Heart left ventricle (tissue), 13 donors: ENCODE results near the gene ANTXRL.
"Not testable (repeated sequence)": the region's sequence is repeated elsewhere in the genome, so short reads cannot be mapped to it uniquely, and the experiment has no call there.

Experiments used
- CTCF ChIP-seq, 12 donors: fragments of 200-600 bp; sonication (generic) in 4 of 12; IDR thresholded peaks; one replicate each; pipeline versions ENCODE4 v1.5.0 to v1.8.0; 2018 to 2022; ENCODE audit warnings: antibody characterized with exemption in 12 of 12, mild to moderate bottlenecking in 5 of 12
- POLR2A ChIP-seq, 2 donors: fragments of 450-650 bp; IDR thresholded peaks; one replicate each; pipeline ENCODE4 v1.6.1; 2017; ENCODE audit warnings: antibody characterized with exemption in 2 of 2, mild to moderate bottlenecking in 2 of 2, moderate library complexity in 2 of 2
- donor health status: ischemic (EF 13 %, LVEDD 7.1; RV severe dilation, severe dysfunction).
- donor health status: DM: no; HTN: yes; CAD: no.
- donor health status: DM: no; HTN: no; CAD: no.
- donor health status: ischemic (EF 25% LVEDD 6.9; RV normal size, moderate dysfunction).
- donor health status: ischemic (EF 25% LVEDD 5.7; RV mildly dilated, moderate dysfunction).
- donor health status: ischemic (EF 35%, LVEDD 5.7; RV mildly dilated, moderate dysfunction).
- donor health status: nonischemic (EF 11% LVEDD 7.7; RV severe dilation, severe dysfunction).
- donor health status: DM: yes; HTN: yes; CAD: no.
- donor health status: PGD.
- donor health status: ischemic (EF 29% LVEDD 5.4; RV normal size, mild dysfunction).
- donor health status: nonischemic (EF 23%, LVEDD 6.1; RV moderate dilation, normal function).

DNA sequence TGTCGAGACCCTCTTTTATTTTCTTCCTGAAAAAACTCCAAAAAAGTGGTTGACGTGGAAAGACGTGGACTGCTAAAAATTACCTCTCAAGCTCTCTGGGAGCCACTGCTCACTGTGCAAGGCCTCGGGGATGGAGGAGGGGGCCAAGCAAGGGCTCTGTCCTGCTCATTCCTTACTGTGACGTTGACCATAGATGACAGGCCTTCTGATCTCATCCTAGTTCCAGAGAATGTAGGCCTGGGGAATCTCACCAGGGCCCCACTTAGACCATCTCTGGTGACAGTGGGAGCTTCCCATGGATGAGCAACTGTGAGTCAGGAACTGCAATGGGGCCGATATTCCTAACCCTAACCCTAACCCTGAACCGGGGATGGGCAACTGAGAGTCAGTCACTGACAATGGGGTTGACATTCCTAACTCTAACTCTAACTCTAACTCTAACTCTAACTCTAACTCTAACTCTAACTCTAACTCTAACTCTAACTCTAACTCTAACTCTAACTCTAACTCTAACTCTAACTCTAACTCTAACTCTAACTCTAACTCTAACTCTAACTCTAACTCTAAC, 15.8 kb upstream of the ANTXRL start:
- not testable (repeated sequence) for TF ChIP-seq CTCF, POLR2A (IDR thresholded peaks at IDR 0.05)
